Calu3 (cell line): Measurements from ENCODE around the gene RYR3. TPM values are rescaled to one million over a fixed set of nuclear protein-coding genes. Genes with fewer than 3 reads are reported as not detected.

Experiments used
- BruUV-seq: library from RNA; stranded (reverse); fragments of 400-500 nt; replicated peaks from 2 replicates; lab custom pipeline; 2021; lab: Mats Ljungman, UMichigan
- CTCF ChIA-PET: fragments of 300-600 bp; sonication (Branson Sonifier 250); formaldehyde crosslinking; loops from one replicate; lab custom pipeline; 2022; ENCODE audit warnings: antibody characterized with exemption; lab: Charles Lee
- DNase-seq: peaks from one replicate; pipeline ENCODE4 v3.0.0; 2022
- H3K27ac Mint-ChIP-seq: one replicate; pipeline ENCODE4 v1.8.0; 2022; ENCODE audit warnings: mixed read lengths; ENCODE audit not compliant: unreplicated experiment
- H3K27me3 Mint-ChIP-seq: one replicate; pipeline ENCODE4 v1.8.0; 2022; ENCODE audit warnings: mixed read lengths; ENCODE audit not compliant: unreplicated experiment
- H3K36me3 Mint-ChIP-seq: one replicate; pipeline ENCODE4 v1.8.0; 2022; ENCODE audit warnings: mild to moderate bottlenecking, moderate library complexity, mixed read lengths; ENCODE audit not compliant: insufficient read depth, unreplicated experiment
- H3K4me1 Mint-ChIP-seq: one replicate; pipeline ENCODE4 v1.8.0; 2022; ENCODE audit warnings: mild to moderate bottlenecking, low read depth, mixed read lengths; ENCODE audit not compliant: unreplicated experiment
- H3K4me3 Mint-ChIP-seq: one replicate; pipeline ENCODE4 v1.8.0; 2022; ENCODE audit warnings: mild to moderate bottlenecking, low read depth, moderate library complexity, mixed read lengths; ENCODE audit not compliant: unreplicated experiment
- H3K9me3 Mint-ChIP-seq: one replicate; pipeline ENCODE4 v1.8.0; 2022; ENCODE audit warnings: low read depth, mixed read lengths; ENCODE audit not compliant: unreplicated experiment
- CTCF ChIP-seq: fragments of 200-600 bp; IDR thresholded peaks from one replicate; pipeline ENCODE4 v1.8.0; 2022; ENCODE audit warnings: antibody characterized with exemption; ENCODE audit not compliant: unreplicated experiment
- intact Hi-C: fragments of 100-400 bp; cut with micrococcal nuclease; formaldehyde crosslinking; loops from one replicate; pipeline ENCODE4 v1.10.0; 2022; ENCODE audit not compliant: unreplicated experiment
- total RNA-seq: library from RNA; stranded (reverse); gene quantifications from 2 replicates; pipeline ENCODE4 v1.2.3, GENCODE V29; 2022

RYR3 gene
- total RNA-seq, 1 experiment from 2014 or later: not detected

- H3K36me3 Mint-ChIP-seq: no peaks in the 10 kb centered on the region
- DNase-seq: no peak
- no TSS peak for BruUV-seq
- CTCF ChIA-PET: no interaction called here
- no peaks in the 10 kb centered on the region for H3K9me3 Mint-ChIP-seq
- H3K4me1 Mint-ChIP-seq: no peaks in the 10 kb centered on the region
- no peak overlapping the region for H3K27ac Mint-ChIP-seq
- TF ChIP-seq CTCF: no peak
- H3K4me3 Mint-ChIP-seq: no peak overlapping the region
- H3K27me3 Mint-ChIP-seq: no peaks in the 10 kb centered on the region
- intact Hi-C loops: no loop called here
Observed at GRCh38 chr15:33826201-33826600, 515.4 kb downstream of the RYR3 start.

GRCh38 chr15:33830351-33830750, 519.6 kb downstream of the RYR3 start:
- Mint-ChIP-seq H3K27ac (no peak overlapping the region), H3K9me3 (no peaks in the 10 kb centered on the region), H3K36me3 (no peaks in the 10 kb centered on the region), H3K4me3 (no peak overlapping the region), H3K4me1 (no peaks in the 10 kb centered on the region), H3K27me3 (no peaks in the 10 kb centered on the region)
- DNase-seq: no peak
- CTCF ChIA-PET: no interaction called here
- no TSS peak for BruUV-seq
- no peak for TF ChIP-seq CTCF
- intact Hi-C loops: no loop called here

- BruUV-seq: no TSS peak
Observed at GRCh38 chr15:33831646-33832045, 520.9 kb downstream of the RYR3 start.

GRCh38 chr15:33834892-33835743, 524.4 kb downstream of the RYR3 start:
- BruUV-seq: no TSS peak
- DNase-seq: no peak
- Mint-ChIP-seq H3K4me1 (no peaks in the 10 kb centered on the region), H3K36me3 (no peaks in the 10 kb centered on the region), H3K4me3 (no peak overlapping the region), H3K27me3 (no peaks in the 10 kb centered on the region), H3K27ac (no peak overlapping the region), H3K9me3 (no peaks in the 10 kb centered on the region)
- TF ChIP-seq CTCF: no peak
- intact Hi-C loops: no loop called here
- CTCF ChIA-PET: no interaction called here

More at GRCh38 chr15:33831646-33832045, 520.9 kb downstream of the RYR3 start:
- intact Hi-C loops: no loop called here
- TF ChIP-seq CTCF: no peak
- Mint-ChIP-seq H3K27ac (no peak overlapping the region), H3K36me3 (no peaks in the 10 kb centered on the region), H3K9me3 (no peaks in the 10 kb centered on the region), H3K4me1 (no peaks in the 10 kb centered on the region), H3K27me3 (no peaks in the 10 kb centered on the region), H3K4me3 (no peak overlapping the region)
- DNase-seq: no peak
- CTCF ChIA-PET: no interaction called here
